Esophagus muscularis mucosa (tissue), 3 donors: ENCODE measurements around the gene ALPL.

Experiments used
- EP300 ChIP-seq: sonication (generic); formaldehyde crosslinking; IDR thresholded peaks from one replicate; pipeline ENCODE4 v1.6.1; 2017; ENCODE audit warnings: antibody characterized with exemption
- TF ChIP-seq, protein P1 (sequence below), 3 experiments: fragments of 200-600 bp in 2 of 3; fragments of 450-650 bp in 1 of 3; sonication (generic) in 2 of 3; IDR thresholded peaks; one replicate each; pipeline ENCODE4 v1.5.1; 2017 to 2019; ENCODE audit warnings: antibody characterized with exemption in 3 of 3, mild to moderate bottlenecking in 2 of 3, moderate library complexity in 1 of 3

DNA sequence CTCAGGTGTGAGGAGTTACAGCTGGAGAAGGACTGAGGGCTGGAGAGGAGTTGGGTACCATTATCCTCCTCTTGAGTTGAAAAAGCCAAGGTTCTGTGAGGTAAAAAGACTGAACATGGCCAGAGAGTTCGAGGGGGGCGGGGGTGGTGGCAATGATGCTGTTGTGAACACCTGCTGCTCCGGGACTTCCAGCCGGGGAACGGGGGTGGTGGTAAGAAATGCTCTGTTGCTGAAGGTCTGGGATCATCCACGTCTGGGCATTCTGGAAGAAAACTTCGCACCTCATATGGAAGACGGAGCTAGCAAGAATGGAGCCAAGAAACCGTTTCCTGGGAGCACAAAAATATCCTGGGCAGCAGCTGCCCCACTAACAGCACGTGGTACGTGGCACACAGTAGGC, 20.1 kb upstream of the ALPL start:
- no peak for TF ChIP-seq EP300
- TF ChIP-seq, protein P1, sequence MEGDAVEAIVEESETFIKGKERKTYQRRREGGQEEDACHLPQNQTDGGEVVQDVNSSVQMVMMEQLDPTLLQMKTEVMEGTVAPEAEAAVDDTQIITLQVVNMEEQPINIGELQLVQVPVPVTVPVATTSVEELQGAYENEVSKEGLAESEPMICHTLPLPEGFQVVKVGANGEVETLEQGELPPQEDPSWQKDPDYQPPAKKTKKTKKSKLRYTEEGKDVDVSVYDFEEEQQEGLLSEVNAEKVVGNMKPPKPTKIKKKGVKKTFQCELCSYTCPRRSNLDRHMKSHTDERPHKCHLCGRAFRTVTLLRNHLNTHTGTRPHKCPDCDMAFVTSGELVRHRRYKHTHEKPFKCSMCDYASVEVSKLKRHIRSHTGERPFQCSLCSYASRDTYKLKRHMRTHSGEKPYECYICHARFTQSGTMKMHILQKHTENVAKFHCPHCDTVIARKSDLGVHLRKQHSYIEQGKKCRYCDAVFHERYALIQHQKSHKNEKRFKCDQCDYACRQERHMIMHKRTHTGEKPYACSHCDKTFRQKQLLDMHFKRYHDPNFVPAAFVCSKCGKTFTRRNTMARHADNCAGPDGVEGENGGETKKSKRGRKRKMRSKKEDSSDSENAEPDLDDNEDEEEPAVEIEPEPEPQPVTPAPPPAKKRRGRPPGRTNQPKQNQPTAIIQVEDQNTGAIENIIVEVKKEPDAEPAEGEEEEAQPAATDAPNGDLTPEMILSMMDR (IDR thresholded peaks at IDR 0.05): no peak
